Measurements from ENCODE around the gene INTS3. TPM values are rescaled to one million over a fixed set of nuclear protein-coding genes. Genes with fewer than 3 reads are reported as not detected.

INTS3 gene
- total RNA-seq, 4 donors from 2014 or later = 31.4 to 55.3 (median 43.5) TPM

GRCh38 chr1:153770797-153771196, 42.9 kb downstream of the INTS3 start:
- Histone ChIP-seq H3K27me3 (no peaks in the 10 kb centered on the region), H3K4me3 (no peak overlapping the region), H3K27ac (peak overlapping the region in 3 of 4 donors; percentile 46 to 66 (median 47)), H3K9me3 (no peaks in the 10 kb centered on the region), H3K4me1 (peaks cover 0 to 55% (median 19%) of the 10 kb centered on the region in 3 donors), H3K36me3 (peaks cover 0 to 80% of the 10 kb centered on the region in 2 donors)
- TF ChIP-seq CTCF (IDR thresholded peaks at IDR 0.05) = no peak
- no peak for TF ChIP-seq EP300 (IDR thresholded peaks at IDR 0.05)
- no peak for TF ChIP-seq POLR2A (IDR thresholded peaks at IDR 0.05)
- no peak for TF ChIP-seq POLR2AphosphoS5 (IDR thresholded peaks at IDR 0.05)
- no peak for ATAC-seq
- 27% methylated on average over 1 of the region's 11 CpGs; no CpG with 5 or more reads in 1 of the 2 donors for WGBS, 2 donors (ENCODE audit: low coverage in 1 of 2)

GRCh38 chr1:153771261-153771660, 43.4 kb downstream of the INTS3 start:
- no CpG with 5 or more reads among the region's 2 CpGs for WGBS, 2 donors (ENCODE audit: low coverage in 1 of 2)
- TF ChIP-seq CTCF (IDR thresholded peaks at IDR 0.05) (no peak), EP300 (IDR thresholded peaks at IDR 0.05) (no peak), POLR2A (IDR thresholded peaks at IDR 0.05) (no peak), POLR2AphosphoS5 (IDR thresholded peaks at IDR 0.05) (no peak)

GRCh38 chr1:153771841-153772593, 44.2 kb downstream of the INTS3 start:
- Histone ChIP-seq H3K4me3 (no peak overlapping the region), H3K27ac (peak overlapping the region in 3 of 4 donors; percentile 46 to 88 (median 66)), H3K4me1 (peaks cover 0 to 67% (median 28%) of the 10 kb centered on the region in 3 donors), H3K36me3 (peaks cover 0 to 68% of the 10 kb centered on the region in 2 donors), H3K27me3 (no peaks in the 10 kb centered on the region), H3K9me3 (no peaks in the 10 kb centered on the region)
- no peak for ATAC-seq
- 47% methylated on average over 7 of the region's 21 CpGs; no CpG with 5 or more reads in 1 of the 2 donors for WGBS, 2 donors (ENCODE audit: low coverage in 1 of 2)
- no peak for TF ChIP-seq EP300 (IDR thresholded peaks at IDR 0.05)
- peak in 3 of 4 experiments; percentile 29 to 59 (median 42) for TF ChIP-seq CTCF (IDR thresholded peaks at IDR 0.05)

More at GRCh38 chr1:153771261-153771660, 43.4 kb downstream of the INTS3 start:
- ATAC-seq = no peak
- Histone ChIP-seq H3K27ac (peak overlapping the region in 3 of 4 donors; percentile 46 to 88 (median 66)), H3K4me3 (no peak overlapping the region), H3K36me3 (peaks cover 0 to 75% of the 10 kb centered on the region in 2 donors), H3K9me3 (no peaks in the 10 kb centered on the region), H3K4me1 (peaks cover 0 to 59% (median 20%) of the 10 kb centered on the region in 3 donors), H3K27me3 (no peaks in the 10 kb centered on the region)

GRCh38 chr1:153773096-153773921, 45.5 kb downstream of the INTS3 start:
- Histone ChIP-seq H3K27ac (peak overlapping the region in 3 of 4 donors; percentile 75 to 92 (median 88)), H3K4me1 (peaks cover 0 to 80% (median 39%) of the 10 kb centered on the region in 3 donors), H3K36me3 (peaks cover 0 to 55% of the 10 kb centered on the region in 2 donors), H3K9me3 (no peaks in the 10 kb centered on the region), H3K27me3 (no peaks in the 10 kb centered on the region), H3K4me3 (no peak overlapping the region)
- ATAC-seq = no peak
- 42 to 57% methylated on average over 4 to 5 of the region's 12 CpGs for WGBS, 2 donors (ENCODE audit: low coverage in 1 of 2)
- TF ChIP-seq EP300 (IDR thresholded peaks at IDR 0.05) (no peak), CTCF (IDR thresholded peaks at IDR 0.05) (no peak), POLR2AphosphoS5 (IDR thresholded peaks at IDR 0.05) (no peak), POLR2A (IDR thresholded peaks at IDR 0.05) (no peak)

All from gastroesophageal sphincter (tissue), 4 donors.